SK-N-SH (cell line): ENCODE results near the gene OGFOD3. TPM values are rescaled to one million over a fixed set of nuclear protein-coding genes. Genes with fewer than 3 reads are reported as not detected.
A peak's percentile ranks its signal among the peaks of the same experiment; 100 is the strongest.

Source experiments
- CTCF ChIA-PET: fragments of 300-600, 350-600 bp; formaldehyde crosslinking; extraction: SDS; loops from one replicate; lab custom pipeline; 2021; lab: Yijun Ruan, JAX
- POLR2A ChIA-PET: fragments of 350-600 bp; sonication (Branson Sonifier 250); formaldehyde crosslinking; extraction: SDS; loops from one replicate; lab custom pipeline; 2020; ENCODE audit warnings: antibody characterized with exemption, inconsistent platforms; lab: Yijun Ruan, JAX
- DNase-seq: peaks from one replicate; pipeline ENCODE4 v3.0.0; 2012
- H2AFZ ChIP-seq: fragments of 200-600 bp; sonication (generic); 2 replicates; pipeline ENCODE4 v1.8.1; 2016; ENCODE audit warnings: antibody characterized with exemption, mild to moderate bottlenecking, low read depth
- H3F3A ChIP-seq: fragments of 200-600 bp; sonication (generic); replicated peaks from 2 replicates; pipeline ENCODE3; 2016; ENCODE audit warnings: antibody characterized with exemption, mild to moderate bottlenecking; ENCODE audit not compliant: insufficient read depth
- H3K27ac ChIP-seq, 2 experiments: fragments of 200-500 bp in 1 of 2; fragments of 200-600 bp in 1 of 2; sonication (Bioruptor generic) in 1 of 2; sonication (generic), shearing (Covaris generic) in 1 of 2; 2 replicates each; pipeline versions ENCODE4 v1.5.1 to v1.6.1; 2014 to 2016; ENCODE audit warnings: low read depth in 2 of 2, inconsistent platforms in 1 of 2, low read length in 1 of 2, mild to moderate bottlenecking in 1 of 2, mixed read lengths in 1 of 2
- H3K27me3 ChIP-seq: fragments of 200-600 bp; sonication (generic), shearing (Covaris generic); 2 replicates; pipeline ENCODE4 v1.6.1; 2016; ENCODE audit warnings: mixed run types; ENCODE audit not compliant: insufficient read depth
- H3K36me3 ChIP-seq, 2 experiments: fragments of 200-500 bp in 1 of 2; fragments of 200-600 bp in 1 of 2; sonication (Bioruptor generic) in 1 of 2; sonication (generic) in 1 of 2; replicated peaks in 1 of 2; 2 replicates each; pipeline versions ENCODE3 to v1.5.1; 2014 to 2016; ENCODE audit warnings: low read length in 1 of 2, mild to moderate bottlenecking in 1 of 2; ENCODE audit not compliant: insufficient read depth in 2 of 2, control insufficient read depth in 1 of 2
- H3K4me1 ChIP-seq, 2 experiments: fragments of 200-500 bp in 1 of 2; fragments of 200-600 bp in 1 of 2; sonication (Bioruptor generic) in 1 of 2; sonication (generic), shearing (Covaris generic) in 1 of 2; 2 replicates each; pipeline versions ENCODE4 v1.5.1 to v1.6.1; 2014 to 2016; ENCODE audit warnings: low read depth in 1 of 2, low read length in 1 of 2, mixed run types in 1 of 2; ENCODE audit not compliant: insufficient read depth in 2 of 2, control insufficient read depth in 1 of 2
- H3K4me2 ChIP-seq: fragments of 200-600 bp; sonication (generic), shearing (Covaris generic); 2 replicates; pipeline ENCODE4 v1.6.1; 2017; ENCODE audit warnings: mixed run types
- H3K4me3 ChIP-seq, 2 experiments: fragments of 200-500 bp in 1 of 2; fragments of 200-600 bp in 1 of 2; sonication (Bioruptor generic) in 1 of 2; sonication (generic), shearing (Covaris generic) in 1 of 2; 2 replicates each; pipeline versions ENCODE4 v1.5.1 to v1.8.1; 2014 to 2016; ENCODE audit warnings: low read depth in 2 of 2, inconsistent platforms in 1 of 2, low read length in 1 of 2, mild to moderate bottlenecking in 1 of 2, mixed read lengths in 1 of 2, moderate library complexity in 1 of 2
- H3K79me2 ChIP-seq: fragments of 200-600 bp; sonication (generic); 2 replicates; pipeline ENCODE4 v1.8.1; 2017; ENCODE audit warnings: mild to moderate bottlenecking; ENCODE audit not compliant: insufficient read depth
- H3K9ac ChIP-seq: fragments of 200-600 bp; sonication (generic); 2 replicates; pipeline ENCODE4 v1.6.1; 2017; ENCODE audit warnings: mixed run types
- H3K9me2 ChIP-seq: fragments of 200-600 bp; sonication (generic); 2 replicates; pipeline ENCODE4 v1.6.1; 2017; ENCODE audit warnings: mixed run types
- H3K9me3 ChIP-seq: fragments of 200-600 bp; sonication (generic); 2 replicates; pipeline ENCODE4 v1.6.1; 2017; ENCODE audit warnings: mixed run types, mild to moderate bottlenecking, moderate library complexity
- H4K20me1 ChIP-seq: fragments of 200-600 bp; sonication (generic); 2 replicates; pipeline ENCODE4 v1.6.1; 2017; ENCODE audit warnings: mild to moderate bottlenecking, mixed run types; ENCODE audit not compliant: insufficient read depth
- EZH2phosphoT487 ChIP-seq: fragments of 200-600 bp; sonication (generic); IDR thresholded peaks from 2 replicates; pipeline ENCODE4 v1.6.1; 2017; ENCODE audit warnings: low read depth, mixed run types, mild to moderate bottlenecking, antibody characterized with exemption, moderate library complexity, borderline replicate concordance
- FOXJ3 ChIP-seq: sonication (generic); formaldehyde crosslinking; IDR thresholded peaks from 2 replicates; pipeline ENCODE4 v1.5.1; 2020; ENCODE audit warnings: mild to moderate bottlenecking, missing genetic modification reagents
- MEF2A ChIP-seq: IDR thresholded peaks from 2 replicates; pipeline ENCODE4 v1.4.0; 2012; ENCODE audit warnings: low read depth, borderline replicate concordance
- MXI1 ChIP-seq: IDR thresholded peaks from 2 replicates; pipeline ENCODE4 v1.6.1; 2012; ENCODE audit warnings: mild to moderate bottlenecking, low read depth, low read length, improper control_type of control experiment
- RCOR1 ChIP-seq: fragments of 150-350 bp; IDR thresholded peaks from 2 replicates; pipeline ENCODE4 v1.6.1; 2017; ENCODE audit warnings: antibody characterized with exemption, low read length
- SMC3 ChIP-seq: IDR thresholded peaks from 2 replicates; pipeline ENCODE4 v1.6.1; 2012; ENCODE audit warnings: low read depth, low read length, improper control_type of control experiment
- USF1 ChIP-seq: IDR thresholded peaks from 2 replicates; pipeline ENCODE4 v1.4.0; 2012; ENCODE audit warnings: low read depth, borderline replicate concordance
- YY1 ChIP-seq: IDR thresholded peaks from 2 replicates; pipeline ENCODE4 v1.4.0; 2012; ENCODE audit warnings: low read depth, mild to moderate bottlenecking
- WGBS: methylation state at CpG from one replicate; pipeline ENCODE4 v1.1.6; 2017; ENCODE audit warnings: low lambda C conversion rate; 5-methylcytosine and 5-hydroxymethylcytosine counted together
- polyA plus RNA-seq, 3 experiments: library from polyadenylated mRNA; depleted of rRNA; stranded (reverse); fragments of >200 nt; gene quantifications; 2 replicates each; pipeline ENCODE4 v1.2.3, GENCODE V29; 2012
- TF ChIP-seq, protein P1 (sequence below): IDR thresholded peaks from 2 replicates; pipeline ENCODE4 v1.6.1; 2012; ENCODE audit warnings: mild to moderate bottlenecking, low read depth, low read length, moderate library complexity

Gene OGFOD3
- polyA plus RNA-seq, 1 of the 3 experiments (the other 2 are of a cell fraction): 68.2 TPM

GRCh38 chr17:82380860-82381702 is 37.3 kb downstream of the OGFOD3 start:
- H3K9ac ChIP-seq: no peak overlapping the region
- 0 out of 2 replicates have a peak, but pooled peaks cover 6% of the 10 kb centered on the region for H4K20me1 ChIP-seq
- ChIA-PET POLR2A (interaction anchor here (0.8 to 1.7 kb wide), 2 partner anchors 51 kb away, joined by 3 read pairs; no protein-coding TSS in a partner anchor), CTCF (interaction anchor here (1.0 to 1.5 kb wide), 3 partner anchors 13 to 146 kb away, joined by 3 read pairs; no protein-coding TSS in a partner anchor)
- H2AFZ ChIP-seq: peak overlapping the region; percentile 14; the same call in 1 of the 2 replicates
- DNase-seq: no peak
- H3K4me1 ChIP-seq: peaks cover 6 to 47% of the 10 kb centered on the region in 2 experiments; a peak in 2 of 4 replicates
- peaks cover 41% of the 10 kb centered on the region for H3K27me3 ChIP-seq
- H3K9me2 ChIP-seq: no peaks in the 10 kb centered on the region
- peak overlapping the region; percentile 66 for H3K4me2 ChIP-seq
- H3K9me3 ChIP-seq: no peaks in the 10 kb centered on the region
- no peak overlapping the region for H3K27ac ChIP-seq
- H3K79me2 ChIP-seq: no peaks in the 10 kb centered on the region
- TF ChIP-seq MXI1 (peak; percentile 31; the same call in 1 of the 2 replicates), EZH2phosphoT487 (no peak), MEF2A (no peak), RCOR1 (no peak), USF1 (no peak)
- TF ChIP-seq, protein P1, sequence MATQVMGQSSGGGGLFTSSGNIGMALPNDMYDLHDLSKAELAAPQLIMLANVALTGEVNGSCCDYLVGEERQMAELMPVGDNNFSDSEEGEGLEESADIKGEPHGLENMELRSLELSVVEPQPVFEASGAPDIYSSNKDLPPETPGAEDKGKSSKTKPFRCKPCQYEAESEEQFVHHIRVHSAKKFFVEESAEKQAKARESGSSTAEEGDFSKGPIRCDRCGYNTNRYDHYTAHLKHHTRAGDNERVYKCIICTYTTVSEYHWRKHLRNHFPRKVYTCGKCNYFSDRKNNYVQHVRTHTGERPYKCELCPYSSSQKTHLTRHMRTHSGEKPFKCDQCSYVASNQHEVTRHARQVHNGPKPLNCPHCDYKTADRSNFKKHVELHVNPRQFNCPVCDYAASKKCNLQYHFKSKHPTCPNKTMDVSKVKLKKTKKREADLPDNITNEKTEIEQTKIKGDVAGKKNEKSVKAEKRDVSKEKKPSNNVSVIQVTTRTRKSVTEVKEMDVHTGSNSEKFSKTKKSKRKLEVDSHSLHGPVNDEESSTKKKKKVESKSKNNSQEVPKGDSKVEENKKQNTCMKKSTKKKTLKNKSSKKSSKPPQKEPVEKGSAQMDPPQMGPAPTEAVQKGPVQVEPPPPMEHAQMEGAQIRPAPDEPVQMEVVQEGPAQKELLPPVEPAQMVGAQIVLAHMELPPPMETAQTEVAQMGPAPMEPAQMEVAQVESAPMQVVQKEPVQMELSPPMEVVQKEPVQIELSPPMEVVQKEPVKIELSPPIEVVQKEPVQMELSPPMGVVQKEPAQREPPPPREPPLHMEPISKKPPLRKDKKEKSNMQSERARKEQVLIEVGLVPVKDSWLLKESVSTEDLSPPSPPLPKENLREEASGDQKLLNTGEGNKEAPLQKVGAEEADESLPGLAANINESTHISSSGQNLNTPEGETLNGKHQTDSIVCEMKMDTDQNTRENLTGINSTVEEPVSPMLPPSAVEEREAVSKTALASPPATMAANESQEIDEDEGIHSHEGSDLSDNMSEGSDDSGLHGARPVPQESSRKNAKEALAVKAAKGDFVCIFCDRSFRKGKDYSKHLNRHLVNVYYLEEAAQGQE: no peak
- peak overlapping the region; percentile 29 to 49; a peak in 3 of 4 replicates for H3K4me3 ChIP-seq
- H3K36me3 ChIP-seq: no peaks in the 10 kb centered on the region
- H3F3A ChIP-seq: peaks cover 5% of the 10 kb centered on the region
- 14% methylated on average over 23 of the region's 23 CpGs for WGBS

GRCh38 chr17:82378741-82379021 is 39.7 kb downstream of the OGFOD3 start:
- Histone ChIP-seq H3K79me2 (no peaks in the 10 kb centered on the region), H3K27ac (no peak overlapping the region), H3K4me2 (peak overlapping the region; percentile 6; the same call in 1 of the 2 replicates), H3K9me2 (no peaks in the 10 kb centered on the region), H3K36me3 (no peaks in the 10 kb centered on the region), H3F3A (peaks cover 5% of the 10 kb centered on the region), H3K9me3 (no peaks in the 10 kb centered on the region), H4K20me1 (no peaks in the 10 kb centered on the region), H2AFZ (no peak overlapping the region), H3K4me1 (peaks cover 0 to 37% of the 10 kb centered on the region in 2 experiments; a peak in 2 of 4 replicates), H3K27me3 (peaks cover 63% of the 10 kb centered on the region), H3K9ac (no peak overlapping the region), H3K4me3 (no peak overlapping the region)
- 15% methylated on average over 7 of the region's 10 CpGs for WGBS
- TF ChIP-seq YY1 (no peak), SMC3 (no peak), FOXJ3 (CRISPR knock-in tag) (no peak)
- DNase-seq: no peak
- ChIA-PET POLR2A (no interaction called here), CTCF (interaction anchor here (1.0 to 1.8 kb wide), 6 partner anchors 9 to 35 kb away, joined by 4 to 6 read pairs (median 5); no protein-coding TSS in a partner anchor)
